HG02852 (cell line): ENCODE results near the gene HES7.

Experiments used
- ATAC-seq: cut with Tn5 transposase; IDR thresholded peaks from one replicate; pipeline ENCODE4 v1.9.1; 2021; ENCODE audit warnings: mild to moderate bottlenecking, moderate library complexity; ENCODE audit not compliant: unreplicated experiment

Gene HES7

GRCh38 chr17:8075574-8076342, 48.1 kb downstream of the HES7 start:
- ATAC-seq: no peak

- ATAC-seq: no peak
Observed at GRCh38 chr17:8075081-8075480, 48.8 kb downstream of the HES7 start.

GRCh38 chr17:8074554-8074953, 49.4 kb downstream of the HES7 start:
- no peak for ATAC-seq

- ATAC-seq: no peak
Observed at GRCh38 chr17:8073627-8074484, 50.0 kb downstream of the HES7 start.

- no peak for ATAC-seq
Observed at GRCh38 chr17:8072729-8073461, 51.0 kb downstream of the HES7 start.

GRCh38 chr17:8072341-8072728, 51.6 kb downstream of the HES7 start:
- ATAC-seq: no peak

- ATAC-seq: no peak
Observed at GRCh38 chr17:8071496-8071895, 52.4 kb downstream of the HES7 start.
